Mesendoderm (in vitro differentiated cells): ENCODE results near the gene C4orf36.

Source experiments
- DNase-seq: peaks from one replicate; pipeline ENCODE4 v3.0.0; 2013
- H2AK5ac ChIP-seq: 2 replicates; pipeline ENCODE4 v1.6.1; 2013; ENCODE audit warnings: low read length, inconsistent platforms
- H2BK120ac ChIP-seq: 2 replicates; pipeline ENCODE4 v1.6.1; 2013; ENCODE audit warnings: low read depth, mild to moderate bottlenecking, low read length, moderate library complexity, mixed read lengths
- H2BK15ac ChIP-seq: replicated peaks from 2 replicates; pipeline ENCODE4 v1.6.1; 2013; ENCODE audit warnings: low read depth, mild to moderate bottlenecking, moderate library complexity
- H2BK5ac ChIP-seq: 2 replicates; pipeline ENCODE4 v1.6.1; 2013; ENCODE audit warnings: low read length, inconsistent platforms
- H3K18ac ChIP-seq: 2 replicates; pipeline ENCODE4 v1.6.1; 2013; ENCODE audit warnings: mild to moderate bottlenecking, low read length, mixed read lengths
- H3K23ac ChIP-seq: one replicate; pipeline ENCODE4 v1.6.1; 2013; ENCODE audit warnings: low read length
- H3K27ac ChIP-seq: 2 replicates; pipeline ENCODE4 v1.5.1; 2013; ENCODE audit warnings: low read depth, mild to moderate bottlenecking, inconsistent platforms, low read length, moderate library complexity
- H3K27me3 ChIP-seq: 2 replicates; pipeline ENCODE4 v1.6.1; 2013; ENCODE audit warnings: low read length, control low read depth, mild to moderate bottlenecking, inconsistent platforms; ENCODE audit not compliant: insufficient read depth, poor library complexity
- H3K36me3 ChIP-seq: 2 replicates; pipeline ENCODE4 v1.6.1; 2013; ENCODE audit warnings: low read length, inconsistent platforms; ENCODE audit not compliant: control insufficient read depth, insufficient read depth
- H3K4ac ChIP-seq: one replicate; pipeline ENCODE4 v1.6.1; 2013; ENCODE audit warnings: low read depth, mild to moderate bottlenecking, low read length, moderate library complexity
- H3K4me1 ChIP-seq: 2 replicates; pipeline ENCODE4 v1.6.1; 2013; ENCODE audit warnings: low read depth, low read length, inconsistent platforms; ENCODE audit not compliant: control insufficient read depth
- H3K4me2 ChIP-seq: 2 replicates; pipeline ENCODE4 v1.6.1; 2013; ENCODE audit warnings: low read length
- H3K4me3 ChIP-seq: 2 replicates; pipeline ENCODE4 v1.5.1; 2013; ENCODE audit warnings: mild to moderate bottlenecking, low read length
- H3K56ac ChIP-seq: one replicate; pipeline ENCODE4 v1.6.1; 2013; ENCODE audit warnings: low read length
- H3K79me1 ChIP-seq: 2 replicates; pipeline ENCODE4 v1.6.1; 2013; ENCODE audit warnings: low read length, inconsistent platforms
- H3K79me2 ChIP-seq: 2 replicates; pipeline ENCODE4 v1.6.1; 2013; ENCODE audit warnings: mild to moderate bottlenecking, low read length; ENCODE audit not compliant: control insufficient read depth, insufficient read depth
- H3K9ac ChIP-seq: 2 replicates; pipeline ENCODE4 v1.6.1; 2013; ENCODE audit warnings: low read length, inconsistent platforms
- H4K5ac ChIP-seq: one replicate; pipeline ENCODE4 v1.6.1; 2013; ENCODE audit warnings: low read length
- H4K8ac ChIP-seq: one replicate; pipeline ENCODE4 v1.6.1; 2013; ENCODE audit warnings: low read depth, mild to moderate bottlenecking, control low read depth, low read length, moderate library complexity
- WGBS: extraction: QIAGEN DNeasy Blood & Tissue Kit; methylation state at CpG from one replicate; pipeline ENCODE4 v1.1.7; 2013; ENCODE audit warnings: low lambda C conversion rate, missing lambda C conversion rate; ENCODE audit not compliant: insufficient coverage; ENCODE audit errors: extremely low coverage; 5-methylcytosine and 5-hydroxymethylcytosine counted together

Gene C4orf36

DNA sequence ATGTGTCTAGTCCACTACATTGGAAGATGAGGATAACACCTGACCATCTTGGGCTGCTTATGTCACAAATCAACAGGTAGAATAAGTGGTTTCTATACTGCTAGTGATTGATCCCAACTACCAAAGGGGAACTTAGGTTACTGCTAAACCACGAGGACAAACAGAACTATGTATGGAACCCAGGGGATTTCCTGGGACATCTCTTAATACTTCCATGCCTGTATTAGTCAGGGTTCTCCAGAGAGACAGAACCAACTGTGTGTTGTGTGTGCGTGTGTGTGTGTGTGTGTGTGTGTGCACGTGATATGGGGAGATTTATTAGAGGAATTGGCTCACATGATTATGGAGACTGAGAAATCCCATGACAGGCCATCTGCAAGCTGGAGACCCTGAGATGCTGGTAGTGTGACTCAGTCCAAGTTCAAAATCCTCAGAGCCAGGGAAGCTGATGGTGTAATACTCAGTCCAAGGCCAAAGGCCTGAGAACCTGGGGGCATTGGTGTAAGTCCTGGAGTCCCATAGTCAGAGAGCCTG is 26.4 kb upstream of the C4orf36 start:
- Histone ChIP-seq H3K4ac (no peak overlapping the region), H3K56ac (no peak overlapping the region), H3K79me1 (no peaks in the 10 kb centered on the region), H2BK5ac (no peak overlapping the region), H2BK120ac (no peak overlapping the region), H2BK15ac (no peak overlapping the region), H3K9ac (no peak overlapping the region), H3K79me2 (no peaks in the 10 kb centered on the region), H3K27ac (no peak overlapping the region), H2AK5ac (no peak overlapping the region), H3K4me3 (no peak overlapping the region), H3K18ac (no peak overlapping the region), H4K8ac (no peak overlapping the region), H4K5ac (no peak overlapping the region), H3K4me1 (no peaks in the 10 kb centered on the region), H3K23ac (no peak overlapping the region), H3K27me3 (no peaks in the 10 kb centered on the region), H3K36me3 (no peaks in the 10 kb centered on the region), H3K4me2 (no peak overlapping the region)
- WGBS: no CpG with 5 or more reads among the region's 3 CpGs
- DNase-seq: no peak

DNA sequence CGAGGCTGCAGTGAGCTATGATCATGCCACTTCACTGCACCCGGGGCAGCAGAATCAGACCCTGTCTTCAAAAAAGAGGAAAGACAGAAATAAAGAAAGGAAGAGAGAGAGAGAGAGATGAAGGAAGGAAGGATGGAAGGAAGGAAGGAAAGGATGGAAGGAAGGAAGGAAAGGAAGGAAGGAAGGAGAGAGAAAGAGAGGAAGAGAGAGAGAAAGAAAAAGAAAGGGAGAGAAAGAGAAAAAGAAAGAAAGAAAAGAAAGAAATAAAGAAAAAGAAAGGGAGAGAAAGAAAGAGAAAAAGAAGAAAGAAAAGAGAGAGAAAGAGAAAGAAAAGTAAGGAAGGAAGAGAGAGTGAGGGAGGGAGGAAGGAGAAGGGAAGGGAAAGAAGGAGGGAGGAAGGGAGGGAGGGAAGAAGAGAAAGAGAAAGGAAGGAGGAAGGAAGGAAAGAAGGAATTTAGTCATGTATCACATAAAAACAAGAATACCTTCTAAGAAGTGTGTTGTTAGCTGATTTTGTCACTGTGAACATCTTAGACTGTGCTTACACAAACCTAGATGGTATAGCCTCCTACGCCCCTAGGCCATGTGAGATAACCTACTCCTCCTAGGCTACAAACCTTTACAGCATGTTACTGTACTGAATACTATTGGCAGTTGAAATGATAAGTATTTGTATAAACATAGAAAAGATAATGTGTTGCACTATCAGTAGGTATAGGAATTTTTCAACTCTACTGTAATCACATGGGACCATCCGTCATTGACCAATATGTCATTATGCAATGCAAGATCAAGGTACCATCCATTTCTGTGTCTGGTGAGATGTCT is 25.2 kb upstream of the C4orf36 start:
- WGBS: no CpG with 5 or more reads among the region's 4 CpGs
- H3K79me1 ChIP-seq: no peaks in the 10 kb centered on the region
- H4K8ac ChIP-seq: no peak overlapping the region
- no peaks in the 10 kb centered on the region for H3K27me3 ChIP-seq
- H2BK15ac ChIP-seq: no peak overlapping the region
- H2BK5ac ChIP-seq: no peak overlapping the region
- H2AK5ac ChIP-seq: no peak overlapping the region
- no peaks in the 10 kb centered on the region for H3K79me2 ChIP-seq
- H3K27ac ChIP-seq: no peak overlapping the region
- no peak for DNase-seq
- no peak overlapping the region for H3K4me2 ChIP-seq
- H3K4me3 ChIP-seq: no peak overlapping the region
- no peak overlapping the region for H3K18ac ChIP-seq
- H3K23ac ChIP-seq: no peak overlapping the region
- H2BK120ac ChIP-seq: no peak overlapping the region
- H3K56ac ChIP-seq: no peak overlapping the region
- no peak overlapping the region for H3K4ac ChIP-seq
- no peaks in the 10 kb centered on the region for H3K36me3 ChIP-seq
- H3K4me1 ChIP-seq: no peaks in the 10 kb centered on the region
- H3K9ac ChIP-seq: no peak overlapping the region
- no peak overlapping the region for H4K5ac ChIP-seq

DNA sequence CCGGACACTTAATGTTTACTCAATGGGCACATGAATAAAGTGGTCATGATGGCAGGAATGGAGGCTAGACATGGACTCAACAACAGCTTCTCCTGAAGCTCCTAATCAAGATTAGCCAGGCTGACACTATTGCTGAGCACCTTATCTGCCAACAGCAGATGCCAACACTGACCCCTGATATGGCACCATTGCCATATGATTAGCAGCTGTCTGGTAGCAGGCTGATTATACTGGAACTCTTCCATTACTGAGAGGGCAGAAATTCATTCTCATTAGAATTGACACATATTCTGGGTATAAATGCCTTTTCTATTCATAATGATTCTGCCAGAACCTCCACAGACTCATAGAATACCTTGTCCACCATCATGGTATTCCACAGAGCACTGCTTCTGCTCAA is 24.2 kb upstream of the C4orf36 start:
- no peaks in the 10 kb centered on the region for H3K36me3 ChIP-seq
- no peak overlapping the region for H4K5ac ChIP-seq
- no peaks in the 10 kb centered on the region for H3K27me3 ChIP-seq
- no peaks in the 10 kb centered on the region for H3K79me1 ChIP-seq
- H2BK120ac ChIP-seq: no peak overlapping the region
- no CpG with 5 or more reads among the region's 1 CpG for WGBS
- H3K4me3 ChIP-seq: no peak overlapping the region
- no peak overlapping the region for H3K27ac ChIP-seq
- H3K9ac ChIP-seq: no peak overlapping the region
- no peak overlapping the region for H2BK5ac ChIP-seq
- no peak for DNase-seq
- H2BK15ac ChIP-seq: no peak overlapping the region
- no peak overlapping the region for H3K56ac ChIP-seq
- no peaks in the 10 kb centered on the region for H3K4me1 ChIP-seq
- H3K23ac ChIP-seq: no peak overlapping the region
- no peak overlapping the region for H3K4me2 ChIP-seq
- no peak overlapping the region for H3K4ac ChIP-seq
- no peaks in the 10 kb centered on the region for H3K79me2 ChIP-seq
- no peak overlapping the region for H2AK5ac ChIP-seq
- H3K18ac ChIP-seq: no peak overlapping the region
- H4K8ac ChIP-seq: no peak overlapping the region

DNA sequence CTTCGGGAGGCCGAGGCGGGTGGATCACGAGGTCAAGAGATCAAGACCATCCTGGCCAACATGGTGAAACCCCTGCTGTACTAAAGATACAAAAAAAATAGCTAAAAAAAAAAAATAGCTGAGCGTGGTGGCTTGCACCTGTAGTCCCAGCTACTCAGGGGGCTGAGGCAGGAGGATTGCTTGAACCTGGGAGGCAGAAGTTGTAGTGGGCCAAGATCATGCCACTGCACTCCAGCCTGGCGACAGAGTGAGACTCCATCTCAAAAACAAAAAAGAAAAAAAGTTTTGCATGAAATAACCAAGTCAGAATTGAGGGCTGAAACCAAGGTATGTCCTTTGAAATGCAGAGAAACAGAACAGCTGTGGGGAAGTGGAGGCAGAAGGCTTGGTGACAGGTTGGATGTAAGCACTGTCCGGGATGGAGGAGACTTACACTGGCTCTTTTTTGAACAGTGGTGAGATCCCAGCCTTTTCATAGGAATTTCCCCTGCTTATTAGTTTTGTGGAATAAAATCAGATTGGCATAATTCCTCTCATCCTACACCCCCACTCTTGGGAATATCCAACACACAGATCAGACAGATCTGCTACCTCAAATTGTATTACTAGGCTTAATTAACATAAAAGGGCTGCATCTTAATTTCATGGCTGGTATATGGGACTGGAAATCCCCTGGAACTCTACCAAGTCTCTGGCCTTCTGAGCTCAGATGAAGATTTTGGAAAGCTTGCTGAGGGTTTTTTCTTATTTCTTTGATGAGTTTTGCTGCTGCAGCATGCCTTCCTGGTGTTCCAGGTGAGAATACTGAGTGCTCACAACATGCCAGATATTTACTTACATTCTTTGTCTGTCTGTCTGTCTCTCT is 18.8 kb upstream of the C4orf36 start:
- no CpG with 5 or more reads among the region's 7 CpGs for WGBS
- Histone ChIP-seq H3K23ac (no peak overlapping the region), H3K4me3 (no peak overlapping the region), H2AK5ac (no peak overlapping the region), H3K4ac (no peak overlapping the region), H3K36me3 (no peaks in the 10 kb centered on the region), H4K5ac (no peak overlapping the region), H2BK15ac (no peak overlapping the region), H2BK5ac (no peak overlapping the region), H3K9ac (no peak overlapping the region), H3K27me3 (no peaks in the 10 kb centered on the region), H3K56ac (no peak overlapping the region), H2BK120ac (no peak overlapping the region), H3K27ac (no peak overlapping the region), H3K4me1 (peaks cover 3% of the 10 kb centered on the region), H3K4me2 (no peak overlapping the region), H3K79me1 (no peaks in the 10 kb centered on the region), H4K8ac (no peak overlapping the region), H3K18ac (no peak overlapping the region), H3K79me2 (no peaks in the 10 kb centered on the region)
- DNase-seq: no peak

DNA sequence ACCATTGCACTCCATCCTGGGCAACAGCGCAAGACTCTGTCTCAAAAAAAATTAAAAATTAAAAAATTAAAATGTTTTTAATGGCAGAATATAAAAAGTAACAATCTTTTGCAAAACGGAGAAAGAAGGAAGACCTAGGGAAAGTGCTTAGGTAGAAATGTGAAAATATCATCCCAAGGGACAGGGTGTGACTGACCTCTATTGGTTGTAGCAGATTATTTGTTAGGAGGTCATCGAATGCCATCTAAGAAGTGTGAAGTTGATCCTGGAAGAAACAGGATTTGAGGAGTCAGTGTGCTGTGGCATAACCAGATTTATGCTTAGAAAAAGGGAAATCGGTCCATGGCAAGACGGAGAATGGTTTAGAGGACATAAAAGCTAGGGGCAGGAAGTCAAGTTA is 18.1 kb upstream of the C4orf36 start:
- H3K4me3 ChIP-seq: no peak overlapping the region
- no peaks in the 10 kb centered on the region for H3K79me1 ChIP-seq
- H3K4me2 ChIP-seq: no peak overlapping the region
- H4K8ac ChIP-seq: no peak overlapping the region
- no peak overlapping the region for H2BK15ac ChIP-seq
- H3K79me2 ChIP-seq: no peaks in the 10 kb centered on the region
- H3K56ac ChIP-seq: no peak overlapping the region
- H3K18ac ChIP-seq: no peak overlapping the region
- no peak for DNase-seq
- H3K23ac ChIP-seq: no peak overlapping the region
- H3K9ac ChIP-seq: no peak overlapping the region
- H3K27me3 ChIP-seq: no peaks in the 10 kb centered on the region
- no peak overlapping the region for H2AK5ac ChIP-seq
- H4K5ac ChIP-seq: no peak overlapping the region
- no peak overlapping the region for H3K4ac ChIP-seq
- H2BK5ac ChIP-seq: no peak overlapping the region
- peaks cover 3% of the 10 kb centered on the region for H3K4me1 ChIP-seq
- no peaks in the 10 kb centered on the region for H3K36me3 ChIP-seq
- H2BK120ac ChIP-seq: no peak overlapping the region
- no peak overlapping the region for H3K27ac ChIP-seq
- no CpG with 5 or more reads among the region's 5 CpGs for WGBS
